Activated CD8-positive, alpha-beta T cell treated with anti-CD3 and anti-CD28 coated beads for 36 hours (primary cell): ENCODE measurements around the gene IRAK3. TPM values are rescaled to one million over a fixed set of nuclear protein-coding genes. Genes with fewer than 3 reads are reported as not detected.

ENCODE experiments used
- ATAC-seq: fragments of 200-7000 bp; cut with Tn5 transposase; one replicate; pipeline ENCODE4 v1.10.0; 2021; ENCODE audit warnings: mild to moderate bottlenecking, moderate library complexity
- CTCF ChIA-PET: fragments of 350-600 bp; sonication (Branson Sonifier 250); formaldehyde crosslinking; loops from one replicate; lab custom pipeline; 2021; ENCODE audit warnings: antibody characterized with exemption; lab: Charles Lee
- POLR2A ChIA-PET: fragments of 350-600 bp; sonication (Branson Sonifier 250); formaldehyde crosslinking; loops from one replicate; lab custom pipeline; 2021; ENCODE audit warnings: antibody characterized with exemption; lab: Charles Lee
- DNase-seq: peaks from one replicate; pipeline ENCODE4 v3.0.0-alpha.2; 2020
- H3K27ac Mint-ChIP-seq: one replicate; pipeline ENCODE4 v1.8.0; 2021; ENCODE audit warnings: mild to moderate bottlenecking, mixed read lengths
- H3K27me3 Mint-ChIP-seq: one replicate; pipeline ENCODE4 v1.8.0; 2021; ENCODE audit warnings: mixed read lengths
- H3K36me3 Mint-ChIP-seq: one replicate; pipeline ENCODE4 v1.8.0; 2021; ENCODE audit warnings: low read depth, mixed read lengths
- H3K4me1 Mint-ChIP-seq: one replicate; pipeline ENCODE4 v1.8.0; 2021; ENCODE audit warnings: low read depth, mixed read lengths
- H3K4me3 Mint-ChIP-seq: one replicate; pipeline ENCODE4 v1.8.0; 2021; ENCODE audit warnings: mild to moderate bottlenecking, moderate library complexity, mixed read lengths
- H3K9me3 Mint-ChIP-seq: one replicate; pipeline ENCODE4 v1.8.0; 2021; ENCODE audit warnings: mixed read lengths
- CTCF ChIP-seq: fragments of 200-600 bp; IDR thresholded peaks from one replicate; pipeline ENCODE4 v1.8.0; 2022; ENCODE audit warnings: antibody characterized with exemption, mild to moderate bottlenecking
- intact Hi-C: fragments of 100-400 bp; cut with micrococcal nuclease; formaldehyde crosslinking; loops from one replicate; pipeline ENCODE4 v1.10.0; 2022
- total RNA-seq, 2 experiments: library from RNA; stranded (reverse); gene quantifications; one replicate each; pipeline ENCODE4 v1.2.3, GENCODE V29; 2021

Gene IRAK3
- total RNA-seq, 2 experiments from 2014 or later = 0.31 to 0.34 TPM

GRCh38 chr12:66152732-66153131, 36.3 kb upstream of the IRAK3 start:
- TF ChIP-seq CTCF = no peak
- intact Hi-C loops = no loop called here
- POLR2A ChIA-PET = no interaction called here

DNA sequence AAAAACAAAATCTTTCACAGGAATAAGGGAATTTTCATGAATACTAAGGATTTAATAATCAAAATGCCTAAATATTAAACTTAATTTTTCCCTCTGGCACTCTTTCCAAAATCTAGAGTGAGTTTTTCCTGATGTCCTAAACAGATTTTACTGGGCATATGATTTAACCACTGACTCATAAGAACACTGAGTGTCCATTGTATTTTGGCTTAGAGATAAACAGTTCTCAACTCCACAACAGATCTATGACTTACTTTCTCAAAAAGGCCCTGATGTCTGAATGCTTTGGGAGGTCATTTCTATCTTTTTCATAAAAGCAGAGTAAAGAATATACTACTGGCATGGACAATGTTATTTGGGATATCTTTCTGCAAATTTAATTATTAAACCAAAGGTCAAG, 34.2 kb upstream of the IRAK3 start:
- Mint-ChIP-seq H3K9me3 (no peaks in the 10 kb centered on the region), H3K4me1 (peaks cover 42% of the 10 kb centered on the region), H3K27me3 (no peaks in the 10 kb centered on the region), H3K27ac (no peak overlapping the region), H3K36me3 (peaks cover 33% of the 10 kb centered on the region), H3K4me3 (no peak overlapping the region)
- TF ChIP-seq CTCF = no peak
- ATAC-seq = no peak
- intact Hi-C loops = no loop called here
- no peak for DNase-seq
- POLR2A ChIA-PET = no interaction called here
- CTCF ChIA-PET = no interaction called here

More at GRCh38 chr12:66152732-66153131, 36.3 kb upstream of the IRAK3 start:
- H3K9me3 Mint-ChIP-seq = no peaks in the 10 kb centered on the region
- ATAC-seq (no peak), DNase-seq (no peak)
- H3K4me1 Mint-ChIP-seq = peaks cover 35% of the 10 kb centered on the region
- peaks cover 29% of the 10 kb centered on the region for H3K36me3 Mint-ChIP-seq
- CTCF ChIA-PET = no interaction called here
- peak overlapping the region; percentile 20 for H3K27ac Mint-ChIP-seq
- no peaks in the 10 kb centered on the region for H3K27me3 Mint-ChIP-seq
- no peak overlapping the region for H3K4me3 Mint-ChIP-seq

DNA sequence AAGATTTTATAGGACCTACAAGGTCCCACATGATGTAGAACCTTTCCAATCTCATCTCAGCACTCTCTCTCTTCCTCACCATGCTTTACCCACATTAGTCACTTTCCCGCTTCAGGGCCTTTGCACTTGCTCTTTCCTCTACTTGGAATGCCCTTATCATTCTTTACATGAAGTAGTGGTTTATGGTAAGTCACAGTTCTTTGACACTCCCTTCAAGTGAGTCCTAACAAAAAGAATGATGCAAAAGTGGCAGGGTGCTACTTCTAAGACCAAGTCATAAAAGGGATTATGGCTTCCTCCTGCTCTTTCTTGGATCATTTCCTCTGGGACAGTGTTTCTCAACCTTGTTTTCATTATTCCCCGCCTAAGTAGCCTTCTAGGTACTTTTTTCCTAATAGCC, 32.4 kb upstream of the IRAK3 start:
- H3K27ac Mint-ChIP-seq = no peak overlapping the region
- intact Hi-C loops = no loop called here
- peaks cover 45% of the 10 kb centered on the region for H3K4me1 Mint-ChIP-seq
- no peak for TF ChIP-seq CTCF
- H3K27me3 Mint-ChIP-seq = no peaks in the 10 kb centered on the region
- no peak overlapping the region for H3K4me3 Mint-ChIP-seq
- DNase-seq (no peak), ATAC-seq (no peak)
- no peaks in the 10 kb centered on the region for H3K9me3 Mint-ChIP-seq
- ChIA-PET POLR2A (interaction anchor here (1.3 kb wide), 1 partner anchor 13 kb away, joined by 4 read pairs; the partner anchor contains the start of gene TMBIM4), CTCF (no interaction called here)
- H3K36me3 Mint-ChIP-seq = peaks cover 29% of the 10 kb centered on the region

DNA sequence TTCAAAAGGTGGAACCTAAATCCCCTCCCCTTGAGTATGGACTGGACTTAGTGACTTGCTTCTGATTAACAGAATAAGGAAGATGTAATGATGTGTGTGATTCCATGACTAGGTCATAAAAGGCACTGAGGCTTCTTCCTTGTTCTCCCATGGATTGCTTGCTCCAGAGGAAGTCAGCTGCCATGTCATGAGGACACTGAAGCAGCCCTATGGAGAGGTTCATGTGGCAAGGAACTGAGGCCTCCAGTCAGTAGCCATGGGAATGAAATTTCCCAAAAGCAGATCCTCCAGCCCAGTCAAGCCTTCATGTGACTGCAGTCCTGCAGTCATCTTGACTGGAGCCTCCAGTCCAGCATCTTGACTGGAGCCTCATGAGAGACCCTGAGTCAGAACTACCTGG, 29.9 kb upstream of the IRAK3 start:
- Mint-ChIP-seq H3K27ac (no peak overlapping the region), H3K9me3 (peaks cover 3% of the 10 kb centered on the region), H3K27me3 (no peaks in the 10 kb centered on the region), H3K36me3 (peaks cover 45% of the 10 kb centered on the region), H3K4me1 (peaks cover 57% of the 10 kb centered on the region), H3K4me3 (no peak overlapping the region)
- no peak for ATAC-seq
- intact Hi-C loops = no loop called here
- CTCF ChIA-PET = interaction anchor here (0.8 to 2.0 kb wide), 2 partner anchors 9 to 10 kb away, joined by 3 to 17 read pairs; partner anchors contain the start of gene TMBIM4
- POLR2A ChIA-PET = interaction anchor here (1.6 to 2.9 kb wide), 2 partner anchors 10 to 28 kb away, joined by 5 to 15 read pairs; partner anchors contain the start of genes LLPH and TMBIM4
- no peak for DNase-seq
- no peak for TF ChIP-seq CTCF

DNA sequence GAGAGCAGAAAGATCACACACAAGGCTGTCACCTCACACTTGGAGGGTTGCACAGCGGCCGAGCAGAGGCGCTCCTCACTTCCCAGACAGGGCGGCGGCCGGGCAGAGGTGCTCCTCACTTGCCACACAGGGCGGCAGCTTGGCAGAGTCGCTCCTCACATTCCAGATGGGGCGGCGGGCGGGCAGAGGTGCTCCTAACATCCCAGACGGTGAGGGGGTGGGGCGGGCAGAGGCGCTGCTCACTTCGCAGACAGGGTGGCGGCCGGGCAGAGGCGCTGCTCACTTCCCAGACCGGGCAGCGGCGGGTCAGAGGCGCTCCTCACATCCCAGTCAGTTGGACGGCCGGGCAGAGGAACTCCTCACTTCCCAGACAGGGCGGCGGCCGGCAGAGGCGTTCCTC, 28.3 kb upstream of the IRAK3 start:
- POLR2A ChIA-PET = interaction anchor here (0.9 to 2.9 kb wide), 2 partner anchors 8 to 15 kb away, joined by 4 to 15 read pairs; partner anchors contain the start of gene TMBIM4
- TF ChIP-seq CTCF = no peak
- intact Hi-C loops = loop anchor here (10.0 kb wide), 1 partner anchor 144 kb away; the partner anchor contains the start of gene HELB
- no peak for DNase-seq
- H3K4me1 Mint-ChIP-seq = peaks cover 61% of the 10 kb centered on the region
- no peak for ATAC-seq
- CTCF ChIA-PET = no interaction called here
- no peaks in the 10 kb centered on the region for H3K27me3 Mint-ChIP-seq
- H3K9me3 Mint-ChIP-seq = peaks cover 12% of the 10 kb centered on the region
- H3K36me3 Mint-ChIP-seq = peaks cover 60% of the 10 kb centered on the region
- H3K4me3 Mint-ChIP-seq = no peak overlapping the region
- H3K27ac Mint-ChIP-seq = no peak overlapping the region
